HCT116 (cell line): ENCODE measurements around the gene CCDC187. TPM values are rescaled to one million over a fixed set of nuclear protein-coding genes. Genes with fewer than 3 reads are reported as not detected.
A peak's percentile ranks its signal among the peaks of the same experiment; 100 is the strongest.

Experiments
- ATAC-seq: fragments of 200-7000 bp; cut with Tn5 transposase; 2 replicates; pipeline ENCODE4 v1.9.1; 2020; ENCODE audit warnings: mild to moderate bottlenecking, moderate library complexity
- BruUV-seq: library from RNA; stranded (reverse); fragments of 400-500 nt; replicated peaks from 2 replicates; lab custom pipeline; 2021; lab: Mats Ljungman, UMichigan
- CTCF ChIA-PET: fragments of 300-600 bp; sonication (Branson Sonifier 250); formaldehyde crosslinking; loops from one replicate; lab custom pipeline; 2021; ENCODE audit warnings: antibody characterized with exemption; lab: Charles Lee
- POLR2A ChIA-PET: fragments of 300-600, 350-600 bp; sonication (Branson Sonifier 250); formaldehyde crosslinking; loops from one replicate; lab custom pipeline; 2021; ENCODE audit warnings: antibody characterized with exemption; lab: Charles Lee
- RAD21 ChIA-PET, 2 experiments: fragments of 300-600 bp; sonication (Branson Sonifier 250); formaldehyde crosslinking; loops; one replicate each; lab custom pipeline; 2023; ENCODE audit warnings: low total read pairs in 2 of 2; ENCODE audit not compliant: uncharacterized antibody in 2 of 2, unreplicated experiment in 2 of 2, low non-redundant PET in 1 of 2; lab: Charles Lee
- DNase-seq: peaks from one replicate; pipeline ENCODE4 v3.0.0-alpha.2; 2010; ENCODE audit warnings: low read depth, low spot score
- H2AFZ ChIP-seq: fragments of 200-600 bp; shearing (Covaris generic), sonication (generic); 2 replicates; pipeline ENCODE4 v1.6.1; 2017; ENCODE audit warnings: low read depth, mixed run types, mixed read lengths, antibody characterized with exemption, low read length; ENCODE audit not compliant: poor library complexity, severe bottlenecking
- H3K27ac ChIP-seq: 2 replicates; pipeline ENCODE4 v1.5.1; 2012; ENCODE audit warnings: low read depth, low read length
- H3K27me3 ChIP-seq: fragments of 200-600 bp; sonication (generic); 2 replicates; pipeline ENCODE4 v1.6.1; 2016; ENCODE audit warnings: mixed run types, low read length, mixed read lengths; ENCODE audit not compliant: insufficient read depth
- H3K36me3 ChIP-seq, 2 experiments: fragments of 200-500 bp in 1 of 2; fragments of 200-600 bp in 1 of 2; sonication (Bioruptor generic) in 1 of 2; sonication (generic) in 1 of 2; 2 replicates each; pipeline versions ENCODE4 v1.5.1 to v1.6.1; 2014 to 2016; ENCODE audit warnings: low read length in 2 of 2, inconsistent platforms in 1 of 2, mixed read lengths in 1 of 2, mixed run types in 1 of 2; ENCODE audit not compliant: insufficient read depth in 2 of 2, control insufficient read depth in 1 of 2
- H3K4me1 ChIP-seq, 2 experiments: fragments of 200-600 bp in 1 of 2; sonication (generic) in 1 of 2; 2 replicates each; pipeline versions ENCODE4 v1.5.1 to v1.6.1; 2012 to 2017; ENCODE audit warnings: low read length in 2 of 2, inconsistent platforms in 1 of 2, mild to moderate bottlenecking in 1 of 2, mixed read lengths in 1 of 2, mixed run types in 1 of 2, moderate library complexity in 1 of 2; ENCODE audit not compliant: insufficient read depth in 2 of 2, control insufficient read depth in 1 of 2
- H3K4me2 ChIP-seq: fragments of 200-600 bp; sonication (generic); 2 replicates; pipeline ENCODE4 v1.6.1; 2017; ENCODE audit warnings: mixed run types, low read length, mixed read lengths
- H3K4me3 ChIP-seq, 2 experiments: fragments of 200-600 bp in 1 of 2; sonication (generic) in 1 of 2; replicated peaks in 1 of 2; 2 replicates each; pipeline ENCODE4 v1.5.1; 2011 to 2016; ENCODE audit warnings: low read length in 2 of 2, control low read depth in 1 of 2, low read depth in 1 of 2, mild to moderate bottlenecking in 1 of 2, mixed read lengths in 1 of 2, mixed run types in 1 of 2
- H3K79me2 ChIP-seq: fragments of 200-600 bp; sonication (generic); 2 replicates; pipeline ENCODE4 v1.6.1; 2017; ENCODE audit warnings: mild to moderate bottlenecking, mixed run types, low read length, moderate library complexity, mixed read lengths; ENCODE audit not compliant: insufficient read depth
- H3K9ac ChIP-seq: fragments of 200-600 bp; sonication (generic); 2 replicates; pipeline ENCODE4 v1.6.1; 2016; ENCODE audit warnings: low read length, mixed read lengths
- H3K9me2 ChIP-seq: fragments of 200-600 bp; sonication (generic), shearing (Covaris generic); 2 replicates; pipeline ENCODE4 v1.6.1; 2017; ENCODE audit warnings: mixed run types, mild to moderate bottlenecking, moderate library complexity; ENCODE audit not compliant: insufficient read depth
- H3K9me3 ChIP-seq, 2 experiments: fragments of 200-500 bp in 1 of 2; fragments of 200-600 bp in 1 of 2; sonication (Bioruptor generic) in 1 of 2; sonication (generic) in 1 of 2; 2 replicates each; pipeline ENCODE4 v1.6.1; 2014 to 2017; ENCODE audit warnings: low read length in 2 of 2, mixed read lengths in 2 of 2, inconsistent platforms in 1 of 2, low read depth in 1 of 2, mild to moderate bottlenecking in 1 of 2, mixed run types in 1 of 2, moderate library complexity in 1 of 2; ENCODE audit not compliant: control insufficient read depth in 1 of 2, insufficient read depth in 1 of 2
- H4K20me1 ChIP-seq: fragments of 200-600 bp; sonication (generic), shearing (Covaris generic); 2 replicates; pipeline ENCODE4 v1.6.1; 2017; ENCODE audit warnings: mixed run types, mild to moderate bottlenecking, moderate library complexity; ENCODE audit not compliant: insufficient read depth
- ATF3 ChIP-seq: IDR thresholded peaks from 2 replicates; pipeline ENCODE4 v1.6.1; 2012
- CBX3 ChIP-seq: IDR thresholded peaks from 2 replicates; pipeline ENCODE4 v1.6.1; 2012; ENCODE audit warnings: low read depth
- CEBPB ChIP-seq: IDR thresholded peaks from 2 replicates; pipeline ENCODE4 v1.6.1; 2012; ENCODE audit warnings: low read depth
- CTCF ChIP-seq, 3 experiments: fragments of 200-600 bp in 1 of 3; sonication (generic) in 1 of 3; IDR thresholded peaks in 2 of 3; conservative IDR thresholded peaks in 1 of 3; 2 replicates each; pipeline ENCODE4 v1.5.1; 2012 to 2017; ENCODE audit warnings: low read depth in 2 of 3, low read length in 2 of 3, antibody characterized with exemption in 1 of 3, borderline replicate concordance in 1 of 3, control low read depth in 1 of 3, mild to moderate bottlenecking in 1 of 3, mixed read lengths in 1 of 3, mixed run types in 1 of 3, moderate library complexity in 1 of 3; ENCODE audit not compliant: insufficient read depth in 1 of 3
- EGR1 ChIP-seq: IDR thresholded peaks from 2 replicates; pipeline ENCODE4 v1.6.1; 2012; ENCODE audit warnings: low read depth
- ELF1 ChIP-seq: IDR thresholded peaks from 2 replicates; pipeline ENCODE4 v1.6.1; 2012; ENCODE audit warnings: low read depth, borderline replicate concordance
- EZH2phosphoT487 ChIP-seq: fragments of 200-600 bp; IDR thresholded peaks from 2 replicates; pipeline ENCODE4 v1.6.1; 2018; ENCODE audit warnings: antibody characterized with exemption, borderline replicate concordance
- FOSL1 ChIP-seq: IDR thresholded peaks from 2 replicates; pipeline ENCODE4 v1.6.1; 2012; ENCODE audit warnings: low read depth
- JUND ChIP-seq: IDR thresholded peaks from 2 replicates; pipeline ENCODE4 v1.6.1; 2012
- MAX ChIP-seq: IDR thresholded peaks from 2 replicates; pipeline ENCODE4 v1.6.1; 2012
- POLR2A ChIP-seq: IDR thresholded peaks from 2 replicates; pipeline ENCODE4 v1.7.0; 2011; ENCODE audit warnings: borderline replicate concordance; ENCODE audit not compliant: insufficient read depth, insufficient read length; ENCODE audit errors: extremely low read depth
- POLR2AphosphoS5 ChIP-seq: IDR thresholded peaks from 2 replicates; pipeline ENCODE4 v1.6.1; 2011; ENCODE audit warnings: mild to moderate bottlenecking, low read depth, low read length, moderate library complexity
- SP1 ChIP-seq: IDR thresholded peaks from 2 replicates; pipeline ENCODE4 v1.6.1; 2012; ENCODE audit warnings: low read depth
- SRF ChIP-seq: IDR thresholded peaks from 2 replicates; pipeline ENCODE4 v1.6.1; 2012; ENCODE audit warnings: low read depth
- TCF7L2 ChIP-seq: IDR thresholded peaks from 2 replicates; pipeline ENCODE4 v1.7.0; 2011; ENCODE audit warnings: borderline replicate concordance, inconsistent platforms; ENCODE audit not compliant: insufficient read depth, insufficient read length; ENCODE audit errors: extremely low read depth
- YY1 ChIP-seq: IDR thresholded peaks from 2 replicates; pipeline ENCODE4 v1.6.1; 2011; ENCODE audit warnings: low read length, low read depth, moderate library complexity, mild to moderate bottlenecking; ENCODE audit not compliant: insufficient replicate concordance; ENCODE audit errors: extremely low read depth
- ZFX ChIP-seq: fragments of 450-650 bp; IDR thresholded peaks from 2 replicates; pipeline ENCODE4 v1.6.1; 2017
- ZNF274 ChIP-seq: fragments of 200-500 bp; sonication (Bioruptor generic); IDR thresholded peaks from 2 replicates; pipeline ENCODE4 v1.6.1; 2014; ENCODE audit warnings: mild to moderate bottlenecking, low read depth, low read length, inconsistent platforms
- intact Hi-C: fragments of 100-400 bp; cut with micrococcal nuclease; formaldehyde crosslinking; loops from 2 replicates; pipeline ENCODE4 v1.10.0; 2022
- total RNA-seq: library from RNA; stranded (reverse); gene quantifications from one replicate; pipeline ENCODE4 v1.2.1, GENCODE V29; 2021; ENCODE audit not compliant: unreplicated experiment

Gene CCDC187
- total RNA-seq, 1 experiment from 2014 or later, result 4.6 TPM

- Histone ChIP-seq H3K9me2 (no peaks in the 10 kb centered on the region), H4K20me1 (no peaks in the 10 kb centered on the region), H3K36me3 (no peaks in the 10 kb centered on the region), H3K4me1 (peaks cover 3 to 19% of the 10 kb centered on the region in 2 experiments; a peak in 2 of 4 replicates), H2AFZ (no peak overlapping the region)
- intact Hi-C loops, result no loop called here
- RAD21 ChIA-PET, result no interaction called here
- TF ChIP-seq ZFX (no peak), CTCF (IDR thresholded peaks at IDR 0.05 in 2 of 3, conservative IDR thresholded peaks at IDR 0.05 in 1 of 3; ENCODE audit: borderline replicate concordance in 1 of 3, insufficient read depth in 1 of 3, low read depth in 2 of 3, low read length in 2 of 3) (peak in 2 of 3 experiments; percentile 8 to 24; a peak in 2 of 6 replicates)
- TF ChIP-seq, all 23 proteins: peak for 1
- H3K27ac ChIP-seq, result no peak overlapping the region
- BruUV-seq, result no TSS peak
- no peaks in the 10 kb centered on the region for H3K79me2 ChIP-seq
- H3K27me3 ChIP-seq, result no peaks in the 10 kb centered on the region
- H3K4me2 ChIP-seq, result no peak overlapping the region
- DNase-seq, result no peak
- no peak overlapping the region for H3K4me3 ChIP-seq
- peak; percentile 20; the same call in 1 of the 2 replicates for ATAC-seq
- no peak overlapping the region for H3K9ac ChIP-seq
- no peaks in the 10 kb centered on the region for H3K9me3 ChIP-seq
- POLR2A ChIA-PET, result no interaction called here
- CTCF ChIA-PET, result no interaction called here
Measured at GRCh38 chr9:136264031-136264430, 39.9 kb downstream of the CCDC187 start.

- Histone ChIP-seq H2AFZ (no peak overlapping the region), H3K9ac (no peak overlapping the region), H4K20me1 (no peaks in the 10 kb centered on the region), H3K36me3 (no peaks in the 10 kb centered on the region), H3K79me2 (no peaks in the 10 kb centered on the region), H3K27ac (no peak overlapping the region), H3K27me3 (no peaks in the 10 kb centered on the region), H3K9me3 (no peaks in the 10 kb centered on the region), H3K9me2 (no peaks in the 10 kb centered on the region), H3K4me2 (no peak overlapping the region), H3K4me3 (no peak overlapping the region), H3K4me1 (peaks cover 2 to 11% of the 10 kb centered on the region in 2 experiments; a peak in 2 of 4 replicates)
- ChIA-PET CTCF (no interaction called here), POLR2A (no interaction called here), RAD21 (no interaction called here)
- ATAC-seq (no peak), DNase-seq (no peak)
- BruUV-seq, result no TSS peak
- intact Hi-C loops, result no loop called here
- TF ChIP-seq ZFX (no peak), ZNF274 (no peak), MAX (no peak), JUND (no peak), POLR2AphosphoS5 (no peak), SP1 (no peak), EGR1 (no peak), ATF3 (no peak), CEBPB (no peak), SRF (no peak), TCF7L2 (no peak), YY1 (no peak), CBX3 (no peak), EZH2phosphoT487 (no peak), POLR2A (no peak), FOSL1 (no peak), ELF1 (no peak)
Measured at GRCh38 chr9:136262671-136263178, 41.2 kb downstream of the CCDC187 start.
